ENCODE data around the gene TBC1D8B.

- no peak for TF ChIP-seq EZH2 (IDR thresholded peaks at IDR 0.05; ENCODE audit: low read length, missing control alignments)
- TF ChIP-seq CTCF (conservative IDR thresholded peaks at IDR 0.05 in 1 of 2, IDR thresholded peaks at IDR 0.05 in 1 of 2; ENCODE audit: low read depth in 1 of 2, low read length in 2 of 2), result no peak
Observed at GRCh38 chrX:106889468-106889867, 87.0 kb downstream of the TBC1D8B start.
